GF-D8 (cell line): ENCODE results near the gene CSTF2T.
"Not testable (repeated sequence)": the region's sequence is repeated elsewhere in the genome, so short reads cannot be mapped to it uniquely, and the experiment has no call there.

Source experiments
- DNase-seq: peaks from one replicate; lab custom pipeline; 2025; lab: John Stamatoyannopoulos, UW

Gene CSTF2T

GRCh38 chr10:51696251-51696650, 3.1 kb downstream of the CSTF2T start:
- DNase-seq, result no peak

- no peak for DNase-seq
Measured at GRCh38 chr10:51694086-51694768, 5.2 kb downstream of the CSTF2T start.

- no peak for DNase-seq
Measured at GRCh38 chr10:51691135-51691534, 8.3 kb downstream of the CSTF2T start.

- no peak for DNase-seq
Measured at GRCh38 chr10:51689536-51689935, 9.9 kb downstream of the CSTF2T start.

- DNase-seq, result not testable (repeated sequence)
Measured at GRCh38 chr10:51688826-51689225, 10.6 kb downstream of the CSTF2T start.

GRCh38 chr10:51687296-51687695, 12.1 kb downstream of the CSTF2T start:
- DNase-seq, result no peak

GRCh38 chr10:51685768-51686167, 13.6 kb downstream of the CSTF2T start:
- no peak for DNase-seq

GRCh38 chr10:51683031-51683691, 16.2 kb downstream of the CSTF2T start:
- no peak for DNase-seq

- no peak for DNase-seq
Measured at GRCh38 chr10:51679841-51680240, 19.6 kb downstream of the CSTF2T start.

- no peak for DNase-seq
Measured at GRCh38 chr10:51675088-51675487, 24.3 kb downstream of the CSTF2T start.

GRCh38 chr10:51672039-51672535, 27.3 kb downstream of the CSTF2T start:
- DNase-seq, result no peak

- DNase-seq, result no peak
Measured at GRCh38 chr10:51669041-51669440, 30.4 kb downstream of the CSTF2T start.

GRCh38 chr10:51668336-51668689, 31.1 kb downstream of the CSTF2T start:
- no peak for DNase-seq

GRCh38 chr10:51667678-51668335, 31.6 kb downstream of the CSTF2T start:
- no peak for DNase-seq

GRCh38 chr10:51666456-51666855, 32.9 kb downstream of the CSTF2T start:
- DNase-seq, result no peak

GRCh38 chr10:51663086-51663485, 36.3 kb downstream of the CSTF2T start:
- no peak for DNase-seq

- no peak for DNase-seq
Measured at GRCh38 chr10:51659344-51659743, 40.1 kb downstream of the CSTF2T start.

GRCh38 chr10:51658000-51658399, 41.4 kb downstream of the CSTF2T start:
- no peak for DNase-seq

GRCh38 chr10:51656503-51656902, 42.9 kb downstream of the CSTF2T start:
- no peak for DNase-seq

GRCh38 chr10:51654918-51655317, 44.5 kb downstream of the CSTF2T start:
- no peak for DNase-seq

GRCh38 chr10:51653025-51653424, 46.4 kb downstream of the CSTF2T start:
- DNase-seq, result no peak

- no peak for DNase-seq
Measured at GRCh38 chr10:51651063-51651462, 48.3 kb downstream of the CSTF2T start.

- no peak for DNase-seq
Measured at GRCh38 chr10:51649064-51649463, 50.3 kb downstream of the CSTF2T start.
